DOHH2 (cell line): ENCODE measurements around the gene PNPLA7.

ENCODE experiments used
- CTCF ChIP-seq: fragments of 200-600 bp; sonication (generic); IDR thresholded peaks from one replicate; pipeline ENCODE4 v1.5.1; 2014; ENCODE audit warnings: antibody characterized with exemption, mild to moderate bottlenecking, low read depth, low read length; ENCODE audit not compliant: poor library complexity, severe bottlenecking
- EZH2phosphoT487 ChIP-seq: fragments of 200-600 bp; sonication (generic); IDR thresholded peaks from 2 replicates; pipeline ENCODE4 v1.6.1; 2017; ENCODE audit warnings: borderline replicate concordance, mild to moderate bottlenecking, antibody characterized with exemption, low read length, moderate library complexity, mixed read lengths

- no peak for TF ChIP-seq CTCF
- no peak for TF ChIP-seq EZH2phosphoT487
Measured at GRCh38 chr9:137499416-137499815, 50.8 kb downstream of the PNPLA7 start.
